Common myeloid progenitor, CD34-positive (primary cell): ENCODE data around the gene PARVA.

Experiments used
- CTCF ChIA-PET: fragments of 350-600 bp; sonication (Branson Sonifier 250); formaldehyde crosslinking; loops from one replicate; lab custom pipeline; 2021; ENCODE audit warnings: antibody characterized with exemption; lab: Charles Lee
- POLR2A ChIA-PET: fragments of 350-600 bp; sonication (Branson Sonifier 250); formaldehyde crosslinking; loops from one replicate; lab custom pipeline; 2021; ENCODE audit warnings: antibody characterized with exemption; lab: Charles Lee
- DNase-seq, 3 donors: peaks; one replicate each; pipeline versions ENCODE4 v3.0.0 to v3.0.0-alpha.2; 2013
- H3K27ac ChIP-seq, 2 experiments: 1 replicate in 1 of 2; 2 replicates in 1 of 2; pipeline ENCODE4 v1.7.0; 2013; ENCODE audit warnings: inconsistent platforms in 2 of 2, low read length in 2 of 2, mild to moderate bottlenecking in 2 of 2, low read depth in 1 of 2, moderate library complexity in 1 of 2; ENCODE audit not compliant: severe bottlenecking in 2 of 2, insufficient read depth in 1 of 2, poor library complexity in 1 of 2
- H3K27me3 ChIP-seq, 5 experiments: replicated peaks in 2 of 5; 1 replicate in 3 of 5; 2 replicates in 2 of 5; pipeline versions ENCODE4 v1.6.1 to v1.7.0; 2013; ENCODE audit warnings: low read length in 4 of 5, mild to moderate bottlenecking in 2 of 5, moderate library complexity in 2 of 5, inconsistent platforms in 1 of 5; ENCODE audit not compliant: insufficient read depth in 5 of 5, control insufficient read depth in 4 of 5
- H3K36me3 ChIP-seq, 4 experiments: 1 replicate in 2 of 4; 2 replicates in 2 of 4; pipeline versions ENCODE4 v1.6.1 to v1.7.0; 2013; ENCODE audit warnings: low read length in 3 of 4, control low read depth in 1 of 4, mild to moderate bottlenecking in 1 of 4; ENCODE audit not compliant: control insufficient read depth in 4 of 4, insufficient read depth in 4 of 4
- H3K4me1 ChIP-seq, 4 experiments: 1 replicate in 3 of 4; 2 replicates in 1 of 4; pipeline versions ENCODE4 v1.6.1 to v1.7.1; 2013; ENCODE audit warnings: low read length in 3 of 4, mild to moderate bottlenecking in 3 of 4, control low read depth in 1 of 4, inconsistent platforms in 1 of 4, moderate library complexity in 1 of 4; ENCODE audit not compliant: control insufficient read depth in 4 of 4, insufficient read depth in 4 of 4; ENCODE audit errors: control extremely low read depth in 1 of 4
- H3K4me3 ChIP-seq, 7 experiments: 1 replicate in 4 of 7; 2 replicates in 3 of 7; pipeline versions ENCODE4 v1.5.1 to v1.7.0; 2013; ENCODE audit warnings: mild to moderate bottlenecking in 7 of 7, low read length in 6 of 7, moderate library complexity in 6 of 7, inconsistent platforms in 2 of 7, low read depth in 2 of 7, control low read depth in 1 of 7; ENCODE audit not compliant: insufficient read depth in 4 of 7, control insufficient read depth in 1 of 7; ENCODE audit errors: extremely low read depth in 1 of 7
- H3K9me3 ChIP-seq, 5 experiments: 1 replicate in 4 of 5; 2 replicates in 1 of 5; pipeline versions ENCODE4 v1.6.1 to v1.7.1; 2013; ENCODE audit warnings: low read length in 4 of 5, mild to moderate bottlenecking in 2 of 5, inconsistent platforms in 1 of 5, low read depth in 1 of 5, moderate library complexity in 1 of 5; ENCODE audit not compliant: control insufficient read depth in 4 of 5, insufficient read depth in 2 of 5; ENCODE audit errors: control extremely low read depth in 1 of 5
- WGBS: methylation state at CpG from one replicate; pipeline ENCODE4 v1.1.5; 2013; ENCODE audit not compliant: insufficient coverage; 5-methylcytosine and 5-hydroxymethylcytosine counted together

The PARVA gene

DNA sequence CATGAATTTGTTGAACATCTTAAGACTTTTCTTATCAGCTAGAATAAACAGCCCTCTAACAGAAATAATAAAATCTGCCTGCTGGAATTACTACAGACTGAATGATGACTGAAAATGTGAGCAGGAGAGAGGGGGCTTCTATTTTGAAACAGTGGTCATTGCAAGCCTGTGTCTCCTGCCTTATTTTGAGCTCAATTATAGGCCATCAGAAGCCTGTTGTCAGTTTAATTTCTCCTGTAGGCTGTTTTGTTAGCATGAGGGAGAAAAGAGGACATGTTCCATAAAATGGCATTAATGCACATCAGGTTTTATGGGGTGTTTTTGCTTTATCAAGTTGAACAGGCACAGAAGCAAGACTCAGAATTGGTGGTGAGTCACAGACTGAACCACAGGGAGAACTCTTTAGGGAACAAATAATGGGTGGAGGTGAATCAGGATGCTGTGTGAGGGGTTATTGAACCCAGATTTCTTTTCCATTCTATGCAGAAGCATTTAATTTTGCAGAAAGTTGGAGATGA, 129.1 kb downstream of the PARVA start:
- no peaks in the 10 kb centered on the region for H3K36me3 ChIP-seq
- H3K4me1 ChIP-seq: no peaks in the 10 kb centered on the region
- H3K4me3 ChIP-seq: no peak overlapping the region
- ChIA-PET POLR2A (no interaction called here), CTCF (interaction anchor here (0.6 kb wide), 1 partner anchor 146 kb away, joined by 3 read pairs; no protein-coding TSS in a partner anchor)
- H3K27ac ChIP-seq: no peak overlapping the region
- no peak for DNase-seq
- no peaks in the 10 kb centered on the region for H3K9me3 ChIP-seq
- H3K27me3 ChIP-seq: peaks cover 0 to 8% (median 0%) of the 10 kb centered on the region in 5 experiments

DNA sequence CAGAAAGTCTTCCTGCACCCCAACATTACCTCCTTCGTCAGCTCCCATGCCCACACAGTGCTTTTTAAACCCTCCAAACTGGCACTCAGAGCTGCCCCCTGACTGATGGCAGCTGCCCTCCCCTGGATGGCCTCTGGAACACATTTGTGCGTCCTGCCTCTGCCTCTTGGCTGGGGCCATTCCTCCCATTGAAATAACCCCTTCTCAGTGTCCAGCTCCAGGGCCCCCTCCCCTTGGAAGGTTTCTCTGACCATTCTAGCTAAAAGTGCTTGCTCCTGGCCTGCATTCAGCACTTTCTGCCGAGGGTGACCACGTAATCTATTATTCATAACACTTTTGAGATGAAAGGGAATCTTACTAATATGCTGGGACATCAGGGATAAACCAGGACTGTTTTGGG, 130.0 kb downstream of the PARVA start:
- WGBS: 94% methylated on average over 2 of the region's 4 CpGs
- Histone ChIP-seq H3K4me3 (no peak overlapping the region), H3K9me3 (no peaks in the 10 kb centered on the region), H3K36me3 (no peaks in the 10 kb centered on the region), H3K27me3 (peaks cover 0 to 8% (median 0%) of the 10 kb centered on the region in 5 experiments), H3K27ac (no peak overlapping the region), H3K4me1 (no peaks in the 10 kb centered on the region)
- ChIA-PET CTCF (no interaction called here), POLR2A (no interaction called here)
- no peak for DNase-seq

DNA sequence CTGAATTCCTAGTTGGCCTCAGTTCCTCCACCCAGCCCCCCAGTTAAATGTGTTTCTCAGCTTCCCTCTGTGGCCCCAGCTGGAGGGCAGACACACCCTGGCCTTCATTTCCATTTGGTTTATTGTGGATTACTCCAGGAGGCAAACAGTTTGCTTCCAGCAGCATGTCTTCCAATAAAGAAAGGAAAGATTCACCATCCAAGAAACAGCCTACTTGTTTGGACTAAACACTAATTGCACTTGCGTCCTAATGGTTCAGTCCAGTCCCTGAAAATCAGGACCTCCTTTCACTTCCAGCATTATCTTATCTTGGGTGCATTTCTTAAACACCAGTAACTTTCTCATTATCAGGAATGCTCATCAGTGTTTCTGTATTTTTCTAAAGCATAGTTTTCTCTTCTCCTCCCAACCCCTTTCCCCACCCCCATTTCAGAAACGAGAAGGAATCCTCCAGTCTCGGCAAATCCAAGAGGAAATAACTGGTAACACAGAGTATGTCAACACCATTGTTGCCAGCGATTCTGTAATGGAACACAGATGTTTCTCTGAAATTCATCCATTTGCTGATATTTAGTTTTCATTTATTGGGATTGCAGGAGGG, 130.9 kb downstream of the PARVA start:
- Histone ChIP-seq H3K27ac (no peak overlapping the region), H3K9me3 (no peaks in the 10 kb centered on the region), H3K4me1 (no peaks in the 10 kb centered on the region), H3K27me3 (peaks cover 0 to 10% (median 0%) of the 10 kb centered on the region in 5 experiments), H3K36me3 (no peaks in the 10 kb centered on the region), H3K4me3 (no peak overlapping the region)
- CTCF ChIA-PET: no interaction called here
- DNase-seq: no peak
- WGBS: 87% methylated on average over 2 of the region's 4 CpGs
- POLR2A ChIA-PET: no interaction called here

DNA sequence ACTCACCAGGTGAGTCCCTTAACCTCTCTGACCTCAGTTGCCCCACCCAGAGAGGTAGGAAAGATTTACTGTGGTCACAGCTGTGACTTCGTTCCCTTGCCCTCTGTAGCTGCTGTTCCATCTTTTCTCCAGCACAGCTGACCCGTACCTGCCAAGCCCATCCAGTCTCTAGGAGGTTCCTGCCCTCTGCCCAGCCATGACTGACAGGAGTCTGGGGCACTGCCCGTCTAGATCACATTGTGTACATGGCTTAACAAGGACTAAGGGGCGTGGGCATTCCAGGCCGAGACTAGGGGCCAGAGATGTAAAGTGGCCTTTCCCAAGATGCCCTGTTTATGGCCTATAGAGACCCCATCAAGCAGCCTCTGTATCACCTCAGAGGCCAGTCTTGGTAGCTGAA, 132.0 kb downstream of the PARVA start:
- Histone ChIP-seq H3K4me1 (no peaks in the 10 kb centered on the region), H3K27me3 (peaks cover 0 to 11% (median 0%) of the 10 kb centered on the region in 5 experiments), H3K9me3 (no peaks in the 10 kb centered on the region), H3K36me3 (no peaks in the 10 kb centered on the region), H3K4me3 (no peak overlapping the region), H3K27ac (no peak overlapping the region)
- WGBS: 100% methylated on average over 3 of the region's 5 CpGs
- POLR2A ChIA-PET: no interaction called here
- DNase-seq: no peak
- CTCF ChIA-PET: no interaction called here

DNA sequence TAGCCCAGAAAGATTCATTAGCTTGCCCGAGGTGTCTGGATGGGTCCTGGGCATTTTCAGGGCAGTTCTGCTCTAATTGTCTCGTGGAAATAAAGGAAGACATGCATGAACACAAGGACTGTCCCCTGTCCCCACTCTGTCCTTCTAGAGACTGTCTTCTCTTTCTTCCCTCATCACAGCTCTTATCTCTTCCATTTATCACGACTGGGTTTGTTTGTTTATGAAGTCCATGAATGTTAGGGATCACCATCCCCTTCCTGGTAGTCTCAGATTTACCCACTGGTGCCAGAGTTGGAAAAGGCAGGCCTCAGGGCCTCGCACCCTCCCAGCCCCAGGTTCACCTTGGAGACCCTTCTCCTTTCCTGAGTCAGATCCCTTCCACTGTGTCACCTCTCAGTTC, 134.8 kb downstream of the PARVA start:
- H3K36me3 ChIP-seq: no peaks in the 10 kb centered on the region

DNA sequence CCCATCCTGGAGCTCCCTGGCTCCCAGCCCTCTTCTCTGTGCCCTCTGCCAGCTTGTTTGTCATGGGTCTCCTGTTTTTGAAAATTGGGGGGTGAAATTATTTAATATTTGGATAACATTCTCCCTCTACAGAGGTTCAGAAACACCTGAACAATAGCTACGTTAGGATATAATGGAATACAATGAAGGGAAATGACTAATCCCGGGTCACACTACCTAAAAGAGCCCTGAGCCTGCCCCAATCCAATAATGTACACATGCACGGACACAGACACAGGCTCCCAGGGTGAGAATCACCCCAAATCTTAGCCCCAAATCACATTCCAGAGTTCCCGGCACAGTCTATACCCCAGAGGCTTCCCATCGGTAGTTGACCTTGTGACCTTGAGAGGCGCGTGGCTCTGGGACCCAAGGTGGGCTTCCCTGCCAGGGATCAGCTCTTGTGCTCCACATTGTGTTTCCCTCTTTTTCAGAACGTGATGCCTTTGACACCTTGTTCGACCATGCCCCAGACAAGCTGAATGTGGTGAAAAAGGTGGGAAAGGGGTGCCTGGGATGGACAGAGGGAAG, 135.5 kb downstream of the PARVA start:
- CTCF ChIA-PET: no interaction called here

More for the DNA sequence above, 134.8 kb downstream of the PARVA start:
- Histone ChIP-seq H3K4me1 (no peaks in the 10 kb centered on the region), H3K4me3 (no peak overlapping the region), H3K27me3 (peaks cover 0 to 9% (median 0%) of the 10 kb centered on the region in 5 experiments), H3K27ac (no peak overlapping the region), H3K9me3 (no peaks in the 10 kb centered on the region)
- 90% methylated on average over 4 of the region's 4 CpGs for WGBS
- CTCF ChIA-PET: no interaction called here
- POLR2A ChIA-PET: no interaction called here
- no peak for DNase-seq

DNA sequence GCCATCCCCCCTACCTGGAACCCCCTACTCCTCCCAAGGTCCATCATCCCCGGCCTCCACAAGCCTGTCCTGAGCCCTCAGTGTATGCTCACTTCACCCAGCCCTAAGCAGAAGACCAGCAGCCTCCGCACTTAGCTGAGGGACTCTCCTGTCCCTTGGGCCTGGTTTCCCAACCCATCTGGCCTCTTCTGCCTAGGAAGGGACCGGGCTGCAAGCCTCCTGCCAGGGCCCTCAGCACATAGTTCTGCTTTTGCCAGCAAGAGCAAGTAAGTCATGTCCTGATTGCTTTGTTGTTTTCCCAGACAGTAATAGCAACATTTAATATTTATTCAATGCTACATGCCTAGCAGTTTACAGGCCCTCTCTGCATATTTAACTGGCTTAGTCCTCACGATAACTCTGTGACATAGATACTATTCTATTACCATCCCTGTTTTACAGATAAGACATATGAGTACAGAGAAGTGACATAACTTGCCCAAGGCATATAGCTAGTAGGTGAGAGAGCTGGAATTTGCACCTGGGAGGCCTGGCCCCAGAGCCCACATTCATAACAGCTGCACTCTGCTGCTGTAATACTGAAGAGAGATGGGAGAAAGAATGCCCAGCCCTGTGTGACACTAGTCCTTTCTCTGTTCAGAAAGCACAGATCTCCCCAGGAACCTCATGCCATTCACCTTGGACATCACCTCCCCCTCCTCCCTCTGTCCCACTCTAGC, 139.2 kb downstream of the PARVA start:
- no peak overlapping the region for H3K27ac ChIP-seq
- H3K36me3 ChIP-seq: no peaks in the 10 kb centered on the region
- H3K27me3 ChIP-seq: peaks cover 0 to 26% (median 4%) of the 10 kb centered on the region in 5 experiments
- 89% methylated on average over 4 of the region's 4 CpGs for WGBS
- ChIA-PET CTCF (no interaction called here), POLR2A (no interaction called here)
- no peaks in the 10 kb centered on the region for H3K4me1 ChIP-seq
- H3K9me3 ChIP-seq: no peaks in the 10 kb centered on the region
- DNase-seq: no peak
- H3K4me3 ChIP-seq: no peak overlapping the region

More for the DNA sequence above, 135.5 kb downstream of the PARVA start:
- no peak for DNase-seq
- H3K4me1 ChIP-seq: no peaks in the 10 kb centered on the region
- H3K4me3 ChIP-seq: no peak overlapping the region
- no peaks in the 10 kb centered on the region for H3K36me3 ChIP-seq
- POLR2A ChIA-PET: no interaction called here
- no peak overlapping the region for H3K27ac ChIP-seq
- H3K9me3 ChIP-seq: no peaks in the 10 kb centered on the region
- WGBS: 93% methylated on average over 7 of the region's 9 CpGs
- peaks cover 0 to 12% (median 2%) of the 10 kb centered on the region in 5 experiments for H3K27me3 ChIP-seq
